A673 (cell line): ENCODE results near the gene GPNMB.

Experiments used
- CTCF ChIP-seq: fragments of 300-800, 200-600 bp; sonication (generic); conservative IDR thresholded peaks from 2 replicates; pipeline ENCODE4 v1.5.1; 2017; ENCODE audit warnings: low read depth, mild to moderate bottlenecking, antibody characterized with exemption, low read length, moderate library complexity, mixed read lengths
- EZH2 ChIP-seq: fragments of 200-600 bp; sonication (generic); IDR thresholded peaks from 2 replicates; pipeline ENCODE4 v1.6.1; 2017; ENCODE audit warnings: borderline replicate concordance, low read depth, mild to moderate bottlenecking, mixed read lengths, antibody characterized with exemption, low read length; ENCODE audit not compliant: poor library complexity, severe bottlenecking

- TF ChIP-seq CTCF (no peak), EZH2 (no peak)
These were observed 36.1 kb upstream of the GPNMB start for GRCh38 chr7:23210506-23210905.
